K562 (cell line): Measurements from ENCODE around the gene PPP1R13L. TPM values are rescaled to one million over a fixed set of nuclear protein-coding genes. Genes with fewer than 3 reads are reported as not detected.

ENCODE experiments used
- ATF1 ChIP-seq, 2 experiments: fragments of 450-650 bp in 1 of 2; IDR thresholded peaks; 2 replicates each; pipeline ENCODE4 v1.6.1; 2016; ENCODE audit warnings: missing compliant biosample characterization in 1 of 2, missing genetic modification characterization in 1 of 2
- CREB1 ChIP-seq, 2 experiments: sonication (generic) in 1 of 2; formaldehyde crosslinking in 1 of 2; IDR thresholded peaks; 2 replicates each; pipeline versions ENCODE4 v1.6.1 to v1.8.0; 2012 to 2022; ENCODE audit warnings: inconsistent platforms in 1 of 2, mild to moderate bottlenecking in 1 of 2, missing genetic modification reagents in 1 of 2, moderate library complexity in 1 of 2
- ETV6 ChIP-seq, 3 experiments: fragments of 150-350 bp in 1 of 3; sonication (generic) in 1 of 3; formaldehyde crosslinking in 1 of 3; IDR thresholded peaks; 2 replicates each; pipeline versions ENCODE4 v1.6.1 to v1.8.0; 2014 to 2022; ENCODE audit warnings: borderline replicate concordance in 2 of 3, low read depth in 2 of 3, antibody characterized with exemption in 1 of 3, low read length in 1 of 3, mild to moderate bottlenecking in 1 of 3, missing genetic modification reagents in 1 of 3
- FOXA1 ChIP-seq: fragments of 450-650 bp; IDR thresholded peaks from 2 replicates; pipeline ENCODE4 v1.6.1; 2016; ENCODE audit warnings: mild to moderate bottlenecking, borderline replicate concordance
- GATAD2A ChIP-seq: fragments of 450-650 bp; IDR thresholded peaks from 2 replicates; pipeline ENCODE4 v1.6.1; 2017
- HDAC8 ChIP-seq: fragments of 450-650 bp; IDR thresholded peaks from 2 replicates; pipeline ENCODE4 v1.6.1; 2016; ENCODE audit warnings: mild to moderate bottlenecking, missing genetic modification characterization, moderate library complexity, missing compliant biosample characterization
- MAFK ChIP-seq: IDR thresholded peaks from 2 replicates; pipeline ENCODE4 v1.6.1; 2011; ENCODE audit warnings: low read length, improper control_type of control experiment
- NFE2 ChIP-seq: IDR thresholded peaks from 2 replicates; pipeline ENCODE4 v1.6.1; 2014; ENCODE audit warnings: antibody characterized with exemption, low read depth
- NFE2L1 ChIP-seq: fragments of 450-650 bp; IDR thresholded peaks from 2 replicates; pipeline ENCODE4 v1.6.1; 2016; ENCODE audit warnings: missing genetic modification characterization, low read depth, mild to moderate bottlenecking, missing compliant biosample characterization, moderate library complexity, borderline replicate concordance
- OTX1 ChIP-seq: fragments of 450-650 bp; formaldehyde crosslinking; IDR thresholded peaks from 2 replicates; pipeline ENCODE4 v1.4.0; 2022; ENCODE audit warnings: mild to moderate bottlenecking
- PHF20 ChIP-seq: fragments of 450-650 bp; IDR thresholded peaks from 2 replicates; pipeline ENCODE4 v1.6.1; 2018; ENCODE audit not compliant: partially characterized antibody
- POLR2AphosphoS5 ChIP-seq: IDR thresholded peaks from 2 replicates; pipeline ENCODE4 v1.6.1; 2011; ENCODE audit warnings: mild to moderate bottlenecking, low read depth, low read length, moderate library complexity; ENCODE audit not compliant: control insufficient read depth, insufficient read depth
- POU5F1 ChIP-seq: fragments of 150-350 bp; IDR thresholded peaks from 2 replicates; pipeline ENCODE4 v1.6.1; 2014; ENCODE audit warnings: borderline replicate concordance, low read length, low read depth, mild to moderate bottlenecking; ENCODE audit not compliant: partially characterized antibody
- RAD21 ChIP-seq, 2 experiments: fragments of 250-450 bp in 1 of 2; fragments of 450-650 bp in 1 of 2; sonication (Bioruptor Pico) in 1 of 2; formaldehyde crosslinking in 1 of 2; IDR thresholded peaks in 1 of 2; conservative IDR thresholded peaks in 1 of 2; 2 replicates each; pipeline versions ENCODE4 v1.4.0 to v1.8.0; 2020 to 2022; ENCODE audit warnings: mild to moderate bottlenecking in 2 of 2, moderate library complexity in 1 of 2
- RFX5 ChIP-seq: IDR thresholded peaks from 2 replicates; pipeline ENCODE4 v1.6.1; 2011; ENCODE audit warnings: low read depth, mild to moderate bottlenecking, improper control_type of control experiment, low read length
- SMAD1 ChIP-seq: fragments of 150-350 bp; IDR thresholded peaks from 2 replicates; pipeline ENCODE4 v1.6.1; 2014; ENCODE audit warnings: low read length, low read depth; ENCODE audit not compliant: partially characterized antibody
- TAF15 ChIP-seq: fragments of 200-400 bp; formaldehyde crosslinking; IDR thresholded peaks from 2 replicates; pipeline ENCODE4 v1.6.1; 2017; ENCODE audit warnings: mild to moderate bottlenecking, low read depth, low read length, moderate library complexity
- ZFPM2 ChIP-seq: fragments of 250-450 bp; sonication (Bioruptor Pico); IDR thresholded peaks from 2 replicates; pipeline ENCODE4 v1.5.1; 2022; ENCODE audit warnings: mild to moderate bottlenecking
- ZNF324 ChIP-seq: fragments of 250-450 bp; sonication (Bioruptor Pico); IDR thresholded peaks from 2 replicates; pipeline ENCODE4 v1.4.0; 2020; ENCODE audit warnings: mild to moderate bottlenecking
- ZNF436 ChIP-seq: fragments of 250-450, 450-650 bp; sonication (Bioruptor Pico); formaldehyde crosslinking; IDR thresholded peaks from 2 replicates; pipeline ENCODE4 v1.7.0; 2020; ENCODE audit warnings: mild to moderate bottlenecking
- ZNF445 ChIP-seq: fragments of 250-450 bp; sonication (Bioruptor Pico); IDR thresholded peaks from 2 replicates; pipeline ENCODE4 v1.4.0; 2020; ENCODE audit warnings: low read depth, mild to moderate bottlenecking, moderate library complexity
- ZNF79 ChIP-seq: fragments of 250-450 bp; sonication (Bioruptor Pico); IDR thresholded peaks from 2 replicates; pipeline ENCODE4 v1.4.0; 2020; ENCODE audit warnings: low read depth, mild to moderate bottlenecking, moderate library complexity
- ZNF830 ChIP-seq: fragments of 250-450 bp; sonication (Bioruptor Pico); IDR thresholded peaks from 2 replicates; pipeline ENCODE4 v1.5.0; 2021; ENCODE audit warnings: mild to moderate bottlenecking
- polyA plus RNA-seq, 8 experiments: library from polyadenylated mRNA; depleted of rRNA in 4 of 8; stranded (reverse) in 5 of 8; unstranded in 3 of 8; fragments of >200 nt; fragmentation: Nextera tagmentation in 2 of 8; fragmentation: Illumina TruSeq in 1 of 8; extraction: Ambion mirVana in 2 of 8; extraction: Trizol in 1 of 8; gene quantifications; 2 replicates each; pipeline versions ENCODE4 v1.2.1 to v1.2.3, GENCODE V29; 2011 to 2014; ENCODE audit warnings: inconsistent platforms in 1 of 8, missing spikeins in 1 of 8
- total RNA-seq, 7 experiments: library from RNA; depleted of rRNA in 6 of 7; stranded (reverse); fragments of >200 nt in 6 of 7; fragmentation: Illumina TruSeq in 2 of 7; extraction: Trizol in 2 of 7; gene quantifications; 2 replicates each; pipeline versions ENCODE4 v1.2.1 to v1.2.3, GENCODE V29; 2011 to 2021; ENCODE audit warnings: low replicate concordance in 1 of 7
- TF ChIP-seq, protein P1 (sequence below): fragments of 450-650 bp; IDR thresholded peaks from 2 replicates; pipeline ENCODE4 v1.6.1; 2016
- TF ChIP-seq, protein P2 (sequence below): fragments of 450-650 bp; IDR thresholded peaks from 2 replicates; pipeline ENCODE4 v1.6.1; 2016; ENCODE audit warnings: low read depth, mild to moderate bottlenecking, moderate library complexity
- TF ChIP-seq, protein P3 (sequence below): fragments of 250-450 bp; sonication (Bioruptor Pico); IDR thresholded peaks from 2 replicates; pipeline ENCODE4 v1.9.0; 2021; ENCODE audit warnings: mild to moderate bottlenecking, inconsistent platforms

The PPP1R13L gene
- total and polyA plus RNA-seq, 9 of the 15 experiments (the other 6 are each of a cell fraction or from before 2014, with no cell fraction given), result 0.32 to 6.7 (median 2.0) TPM

DNA sequence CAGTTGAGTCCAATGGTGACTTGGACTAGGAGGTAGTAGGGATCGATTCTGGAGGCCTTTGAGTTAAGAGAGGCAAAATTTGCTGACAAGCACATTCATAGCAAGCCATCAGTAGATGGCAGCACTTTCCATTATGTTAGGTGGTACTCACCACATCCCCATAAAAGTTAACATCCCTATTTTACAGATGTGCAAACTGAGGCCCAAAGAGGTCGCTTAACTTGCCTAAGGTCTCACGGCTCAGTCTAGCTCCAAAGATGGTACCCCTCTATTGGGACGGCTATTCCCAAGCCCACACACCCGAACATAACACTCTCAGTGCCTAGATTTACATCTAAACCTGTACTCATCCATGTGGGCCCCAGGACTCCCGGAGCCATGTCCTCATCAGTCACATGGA lies 41.4 kb upstream of the PPP1R13L start (continued):
- peak; percentile 56 for TF ChIP-seq PHF20
- TF ChIP-seq ETV6 (IDR thresholded peaks at IDR 0.05; ENCODE audit: borderline replicate concordance in 1 of 2, low read depth in 2 of 2, low read length in 1 of 2), result no peak
- TF ChIP-seq ETV6 (CRISPR knock-in tag; IDR thresholded peaks at IDR 0.05; ENCODE audit: borderline replicate concordance), result no peak
- TF ChIP-seq ZNF79 (CRISPR knock-in tag), result no peak
- no peak for TF ChIP-seq ZNF436
- no peak for TF ChIP-seq NFE2L1 (tag)
- TF ChIP-seq POLR2AphosphoS5, result no peak
- TF ChIP-seq POU5F1, result no peak
- no peak for TF ChIP-seq FOXA1
- TF ChIP-seq HDAC8, result no peak
- TF ChIP-seq GATAD2A, result no peak
- TF ChIP-seq, protein P1, sequence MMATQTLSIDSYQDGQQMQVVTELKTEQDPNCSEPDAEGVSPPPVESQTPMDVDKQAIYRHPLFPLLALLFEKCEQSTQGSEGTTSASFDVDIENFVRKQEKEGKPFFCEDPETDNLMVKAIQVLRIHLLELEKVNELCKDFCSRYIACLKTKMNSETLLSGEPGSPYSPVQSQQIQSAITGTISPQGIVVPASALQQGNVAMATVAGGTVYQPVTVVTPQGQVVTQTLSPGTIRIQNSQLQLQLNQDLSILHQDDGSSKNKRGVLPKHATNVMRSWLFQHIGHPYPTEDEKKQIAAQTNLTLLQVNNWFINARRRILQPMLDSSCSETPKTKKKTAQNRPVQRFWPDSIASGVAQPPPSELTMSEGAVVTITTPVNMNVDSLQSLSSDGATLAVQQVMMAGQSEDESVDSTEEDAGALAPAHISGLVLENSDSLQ, result no peak
- TF ChIP-seq, protein P2, sequence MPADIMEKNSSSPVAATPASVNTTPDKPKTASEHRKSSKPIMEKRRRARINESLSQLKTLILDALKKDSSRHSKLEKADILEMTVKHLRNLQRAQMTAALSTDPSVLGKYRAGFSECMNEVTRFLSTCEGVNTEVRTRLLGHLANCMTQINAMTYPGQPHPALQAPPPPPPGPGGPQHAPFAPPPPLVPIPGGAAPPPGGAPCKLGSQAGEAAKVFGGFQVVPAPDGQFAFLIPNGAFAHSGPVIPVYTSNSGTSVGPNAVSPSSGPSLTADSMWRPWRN, result no peak
- TF ChIP-seq, protein P3, sequence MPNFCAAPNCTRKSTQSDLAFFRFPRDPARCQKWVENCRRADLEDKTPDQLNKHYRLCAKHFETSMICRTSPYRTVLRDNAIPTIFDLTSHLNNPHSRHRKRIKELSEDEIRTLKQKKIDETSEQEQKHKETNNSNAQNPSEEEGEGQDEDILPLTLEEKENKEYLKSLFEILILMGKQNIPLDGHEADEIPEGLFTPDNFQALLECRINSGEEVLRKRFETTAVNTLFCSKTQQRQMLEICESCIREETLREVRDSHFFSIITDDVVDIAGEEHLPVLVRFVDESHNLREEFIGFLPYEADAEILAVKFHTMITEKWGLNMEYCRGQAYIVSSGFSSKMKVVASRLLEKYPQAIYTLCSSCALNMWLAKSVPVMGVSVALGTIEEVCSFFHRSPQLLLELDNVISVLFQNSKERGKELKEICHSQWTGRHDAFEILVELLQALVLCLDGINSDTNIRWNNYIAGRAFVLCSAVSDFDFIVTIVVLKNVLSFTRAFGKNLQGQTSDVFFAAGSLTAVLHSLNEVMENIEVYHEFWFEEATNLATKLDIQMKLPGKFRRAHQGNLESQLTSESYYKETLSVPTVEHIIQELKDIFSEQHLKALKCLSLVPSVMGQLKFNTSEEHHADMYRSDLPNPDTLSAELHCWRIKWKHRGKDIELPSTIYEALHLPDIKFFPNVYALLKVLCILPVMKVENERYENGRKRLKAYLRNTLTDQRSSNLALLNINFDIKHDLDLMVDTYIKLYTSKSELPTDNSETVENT, result no peak
- TF ChIP-seq RAD21 (CRISPR knock-in tag; conservative IDR thresholded peaks at IDR 0.05 in 1 of 2, IDR thresholded peaks at IDR 0.05 in 1 of 2), result peak; percentile 16 to 58; a peak in 2 of 4 replicates
- no peak for TF ChIP-seq ZNF445
- TF ChIP-seq TAF15, result no peak
- TF ChIP-seq MAFK, result peak; percentile 97
- no peak for TF ChIP-seq ZNF324 (CRISPR knock-in tag)
- no peak for TF ChIP-seq ATF1 (CRISPR knock-in tag; IDR thresholded peaks at IDR 0.05)
- TF ChIP-seq ATF1 (tag; IDR thresholded peaks at IDR 0.05), result peak; percentile 32; the same call in 1 of the 2 replicates
- TF ChIP-seq RFX5, result no peak
- TF ChIP-seq OTX1, result no peak
- TF ChIP-seq NFE2, result peak; percentile 49; the same call in 1 of the 2 replicates
- TF ChIP-seq ZFPM2 (CRISPR knock-in tag), result no peak
- no peak for TF ChIP-seq CREB1 (IDR thresholded peaks at IDR 0.05)
- peak; percentile 37 for TF ChIP-seq CREB1 (CRISPR knock-in tag; IDR thresholded peaks at IDR 0.05)
- TF ChIP-seq SMAD1, result no peak
- no peak for TF ChIP-seq ZNF830
